CD4-positive, alpha-beta T cell treated with Interleukin-21 for 1 hour (primary cell): ENCODE results near the gene FAM167B.
"Not testable (repeated sequence)": the region's sequence is repeated elsewhere in the genome, so short reads cannot be mapped to it uniquely, and the experiment has no call there.

Source experiments
- DNase-seq: peaks from one replicate; pipeline ENCODE4 v3.0.0-alpha.2; 2020

The FAM167B gene

GRCh38 chr1:32224285-32224684 lies 22.7 kb upstream of the FAM167B start:
- DNase-seq = no peak

- DNase-seq = no peak
Measured at GRCh38 chr1:32228771-32229170, 18.3 kb upstream of the FAM167B start.

- no peak for DNase-seq
Measured at GRCh38 chr1:32231843-32232432, 15.1 kb upstream of the FAM167B start.

- no peak for DNase-seq
Measured at GRCh38 chr1:32232558-32233304, 14.3 kb upstream of the FAM167B start.

GRCh38 chr1:32234792-32235191 lies 12.2 kb upstream of the FAM167B start:
- no peak for DNase-seq

- DNase-seq = no peak
Measured at GRCh38 chr1:32239337-32239736, 7.7 kb upstream of the FAM167B start.

GRCh38 chr1:32239790-32240139 lies 7.3 kb upstream of the FAM167B start:
- DNase-seq = no peak

GRCh38 chr1:32240140-32240951 lies 6.7 kb upstream of the FAM167B start:
- DNase-seq = peak; percentile 67

- DNase-seq = peak; percentile 38
Measured at GRCh38 chr1:32241001-32241763, 5.8 kb upstream of the FAM167B start.

- DNase-seq = no peak
Measured at GRCh38 chr1:32242341-32242851, 4.6 kb upstream of the FAM167B start.

- no peak for DNase-seq
Measured at GRCh38 chr1:32247452-32247851, 430 bp downstream of the FAM167B start.

- peak; percentile 80 for DNase-seq
Measured at GRCh38 chr1:32247983-32248889, 1.2 kb downstream of the FAM167B start.

- peak; percentile 89 for DNase-seq
Measured at GRCh38 chr1:32249831-32250525, 3.0 kb downstream of the FAM167B start.

- DNase-seq = peak; percentile 63
Measured at GRCh38 chr1:32250893-32251716, 4.1 kb downstream of the FAM167B start, which contains the start of gene LCK. Gene LCK (plus strand): TSS chr1:32251265. CDS start chr1:32274330, 23,065 bp downstream.

- DNase-seq = peak; percentile 47
Measured at GRCh38 chr1:32255072-32256071, 8.3 kb downstream of the FAM167B start.

GRCh38 chr1:32256473-32257226 lies 9.6 kb downstream of the FAM167B start:
- peak; percentile 32 for DNase-seq

- no peak for DNase-seq
Measured at GRCh38 chr1:32257227-32257508, 10.1 kb downstream of the FAM167B start.

GRCh38 chr1:32263236-32263593 lies 16.2 kb downstream of the FAM167B start:
- not testable (repeated sequence) for DNase-seq
